ENCODE data around the gene CD83.

Gene CD83

GRCh38 chr6:14079971-14080370 is 37.6 kb upstream of the CD83 start:
- no peak overlapping the region for H3K27ac ChIP-seq (ENCODE audit: low read depth, low read length)
- no peaks in the 10 kb centered on the region for H3F3A ChIP-seq (ENCODE audit: control insufficient read depth, insufficient read depth)
- H3K4me1 ChIP-seq (ENCODE audit: control insufficient read depth, low read length): peaks cover 26% of the 10 kb centered on the region
- H3K27me3 ChIP-seq (ENCODE audit: control insufficient read depth, low read length): no peaks in the 10 kb centered on the region
- H4K20me1 ChIP-seq (ENCODE audit: control insufficient read depth, insufficient read depth, low read depth, low read length): no peaks in the 10 kb centered on the region
- no peaks in the 10 kb centered on the region for H3K36me3 ChIP-seq (ENCODE audit: control insufficient read depth, low read length)
- no peaks in the 10 kb centered on the region for H3K9me2 ChIP-seq (replicated peaks; ENCODE audit: control insufficient read depth, low read length)
- no peak overlapping the region for H3K4me3 ChIP-seq (ENCODE audit: low read length)
- TF ChIP-seq, protein P1, sequence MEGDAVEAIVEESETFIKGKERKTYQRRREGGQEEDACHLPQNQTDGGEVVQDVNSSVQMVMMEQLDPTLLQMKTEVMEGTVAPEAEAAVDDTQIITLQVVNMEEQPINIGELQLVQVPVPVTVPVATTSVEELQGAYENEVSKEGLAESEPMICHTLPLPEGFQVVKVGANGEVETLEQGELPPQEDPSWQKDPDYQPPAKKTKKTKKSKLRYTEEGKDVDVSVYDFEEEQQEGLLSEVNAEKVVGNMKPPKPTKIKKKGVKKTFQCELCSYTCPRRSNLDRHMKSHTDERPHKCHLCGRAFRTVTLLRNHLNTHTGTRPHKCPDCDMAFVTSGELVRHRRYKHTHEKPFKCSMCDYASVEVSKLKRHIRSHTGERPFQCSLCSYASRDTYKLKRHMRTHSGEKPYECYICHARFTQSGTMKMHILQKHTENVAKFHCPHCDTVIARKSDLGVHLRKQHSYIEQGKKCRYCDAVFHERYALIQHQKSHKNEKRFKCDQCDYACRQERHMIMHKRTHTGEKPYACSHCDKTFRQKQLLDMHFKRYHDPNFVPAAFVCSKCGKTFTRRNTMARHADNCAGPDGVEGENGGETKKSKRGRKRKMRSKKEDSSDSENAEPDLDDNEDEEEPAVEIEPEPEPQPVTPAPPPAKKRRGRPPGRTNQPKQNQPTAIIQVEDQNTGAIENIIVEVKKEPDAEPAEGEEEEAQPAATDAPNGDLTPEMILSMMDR (IDR thresholded peaks at IDR 0.05; ENCODE audit: low read depth, low read length, poor library complexity, severe bottlenecking): no peak
- no peaks in the 10 kb centered on the region for H3K9me3 ChIP-seq (ENCODE audit: control insufficient read depth, insufficient read depth, low read length)
- H3K79me2 ChIP-seq (ENCODE audit: control insufficient read depth, low read length): no peaks in the 10 kb centered on the region
- no peak overlapping the region for H3K4me2 ChIP-seq (ENCODE audit: low read length)

DNA sequence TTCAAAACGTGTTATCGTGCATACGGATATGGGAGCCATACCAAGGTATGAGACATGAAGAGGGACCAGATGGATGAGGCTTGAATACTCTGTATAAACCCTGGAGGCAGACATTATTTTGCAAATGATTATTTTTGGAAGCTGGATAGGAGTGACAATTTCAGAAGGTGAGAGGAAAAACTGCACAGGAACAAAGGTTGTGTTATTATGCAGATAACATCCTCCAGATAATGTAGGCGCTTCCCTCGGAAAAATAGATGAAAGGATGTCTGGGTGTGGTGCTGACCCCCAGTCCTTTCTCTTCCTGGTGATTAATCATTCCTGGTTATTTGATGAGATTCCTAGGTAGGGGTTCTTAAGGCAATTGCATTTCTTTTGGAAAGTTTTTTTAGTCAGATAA is 36.4 kb upstream of the CD83 start:
- H3K4me3 ChIP-seq (ENCODE audit: low read length): no peak overlapping the region
- H3K9me3 ChIP-seq (ENCODE audit: control insufficient read depth, insufficient read depth, low read length): no peaks in the 10 kb centered on the region
- TF ChIP-seq EZH2phosphoT487 (IDR thresholded peaks at IDR 0.05; ENCODE audit: borderline replicate concordance, low read length): no peak
- TF ChIP-seq, protein P1 (IDR thresholded peaks at IDR 0.05; ENCODE audit: low read depth, low read length, poor library complexity, severe bottlenecking): no peak
- no peak overlapping the region for H3K4me2 ChIP-seq (ENCODE audit: low read length)
- H3K4me1 ChIP-seq (ENCODE audit: control insufficient read depth, low read length): peaks cover 29% of the 10 kb centered on the region
- H3K27ac ChIP-seq (ENCODE audit: low read depth, low read length): no peak overlapping the region
- H3K27me3 ChIP-seq (ENCODE audit: control insufficient read depth, low read length): no peaks in the 10 kb centered on the region
- H4K20me1 ChIP-seq (ENCODE audit: control insufficient read depth, insufficient read depth, low read depth, low read length): no peaks in the 10 kb centered on the region
- H3K79me2 ChIP-seq (ENCODE audit: control insufficient read depth, low read length): no peaks in the 10 kb centered on the region
- no peaks in the 10 kb centered on the region for H3K36me3 ChIP-seq (ENCODE audit: control insufficient read depth, low read length)
- H3K9me2 ChIP-seq (replicated peaks; ENCODE audit: control insufficient read depth, low read length): no peaks in the 10 kb centered on the region
- H3F3A ChIP-seq (ENCODE audit: control insufficient read depth, insufficient read depth): no peaks in the 10 kb centered on the region

DNA sequence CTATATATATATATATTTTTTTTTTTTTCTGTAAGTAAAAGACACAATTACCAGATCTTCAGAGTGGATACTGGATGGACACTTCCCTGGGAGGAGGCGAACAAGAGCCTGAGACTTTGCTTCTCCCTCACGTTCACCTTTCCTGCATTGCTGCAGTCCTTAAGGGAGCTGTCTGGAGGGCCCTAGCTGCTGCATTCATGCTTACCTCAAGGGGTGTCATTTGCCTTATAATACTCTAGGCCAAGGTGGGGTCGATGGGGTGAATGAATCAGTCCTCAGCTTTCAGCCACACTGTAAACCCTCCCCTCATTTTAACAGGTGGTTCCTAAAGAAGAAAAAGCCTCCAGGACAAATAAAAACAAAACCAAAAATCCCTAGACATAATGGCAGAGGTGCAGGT is 34.8 kb upstream of the CD83 start:
- Histone ChIP-seq H3K4me2 (ENCODE audit: low read length) (no peak overlapping the region), H3F3A (ENCODE audit: control insufficient read depth, insufficient read depth) (no peaks in the 10 kb centered on the region), H3K4me1 (ENCODE audit: control insufficient read depth, low read length) (peaks cover 24% of the 10 kb centered on the region), H3K79me2 (ENCODE audit: control insufficient read depth, low read length) (no peaks in the 10 kb centered on the region), H3K4me3 (ENCODE audit: low read length) (no peak overlapping the region), H3K9me2 (replicated peaks; ENCODE audit: control insufficient read depth, low read length) (no peaks in the 10 kb centered on the region), H3K9me3 (ENCODE audit: control insufficient read depth, insufficient read depth, low read length) (no peaks in the 10 kb centered on the region), H4K20me1 (ENCODE audit: control insufficient read depth, insufficient read depth, low read depth, low read length) (no peaks in the 10 kb centered on the region), H3K27me3 (ENCODE audit: control insufficient read depth, low read length) (no peaks in the 10 kb centered on the region), H3K36me3 (ENCODE audit: control insufficient read depth, low read length) (no peaks in the 10 kb centered on the region), H3K27ac (ENCODE audit: low read depth, low read length) (no peak overlapping the region)
- TF ChIP-seq EZH2phosphoT487 (IDR thresholded peaks at IDR 0.05; ENCODE audit: borderline replicate concordance, low read length): no peak
- TF ChIP-seq, protein P1 (IDR thresholded peaks at IDR 0.05; ENCODE audit: low read depth, low read length, poor library complexity, severe bottlenecking): no peak

GRCh38 chr6:14083262-14083661 is 34.3 kb upstream of the CD83 start:
- Histone ChIP-seq H3K36me3 (ENCODE audit: control insufficient read depth, low read length) (no peaks in the 10 kb centered on the region), H3K4me3 (ENCODE audit: low read length) (no peak overlapping the region), H3K4me2 (ENCODE audit: low read length) (no peak overlapping the region)

More at GRCh38 chr6:14083262-14083661, 34.3 kb upstream of the CD83 start:
- Histone ChIP-seq H3K79me2 (ENCODE audit: control insufficient read depth, low read length) (no peaks in the 10 kb centered on the region), H3F3A (ENCODE audit: control insufficient read depth, insufficient read depth) (no peaks in the 10 kb centered on the region), H3K9me2 (replicated peaks; ENCODE audit: control insufficient read depth, low read length) (no peaks in the 10 kb centered on the region), H3K27ac (ENCODE audit: low read depth, low read length) (no peak overlapping the region), H4K20me1 (ENCODE audit: control insufficient read depth, insufficient read depth, low read depth, low read length) (no peaks in the 10 kb centered on the region), H3K27me3 (ENCODE audit: control insufficient read depth, low read length) (no peaks in the 10 kb centered on the region), H3K4me1 (ENCODE audit: control insufficient read depth, low read length) (peaks cover 27% of the 10 kb centered on the region), H3K9me3 (ENCODE audit: control insufficient read depth, insufficient read depth, low read length) (no peaks in the 10 kb centered on the region)
- TF ChIP-seq, protein P1 (IDR thresholded peaks at IDR 0.05; ENCODE audit: low read depth, low read length, poor library complexity, severe bottlenecking): no peak
- no peak for TF ChIP-seq EZH2phosphoT487 (IDR thresholded peaks at IDR 0.05; ENCODE audit: borderline replicate concordance, low read length)

Measured in DOHH2 (cell line).